ENCODE measurements around the gene SHISA3. TPM values are rescaled to one million over a fixed set of nuclear protein-coding genes. Genes with fewer than 3 reads are reported as not detected.

SHISA3 gene
- total RNA-seq, 1 experiment from 2014 or later, result 1.6 TPM

DNA sequence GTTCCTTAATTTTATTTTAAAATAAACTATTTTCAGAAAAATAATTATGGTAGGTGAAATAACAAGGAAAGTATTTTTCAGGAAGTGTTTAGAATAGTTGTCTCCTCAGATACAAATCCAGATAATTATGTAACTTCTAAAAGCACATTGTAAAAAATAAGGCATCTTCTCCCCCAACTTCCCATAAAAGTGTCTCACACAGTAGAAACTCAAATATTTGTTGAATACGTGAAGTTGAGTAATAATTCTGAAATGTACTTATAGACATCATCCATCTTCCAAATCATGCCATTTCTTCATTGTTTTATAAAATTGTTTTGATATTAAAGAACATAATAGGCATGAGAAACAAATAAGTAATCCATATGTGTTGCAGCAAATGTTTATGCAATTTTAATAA, 18.0 kb downstream of the SHISA3 start:
- DNase-seq, result no peak
- Histone ChIP-seq H3K36me3 (no peaks in the 10 kb centered on the region), H3K4me3 (no peak overlapping the region), H3K27me3 (no peaks in the 10 kb centered on the region), H3K9me3 (no peaks in the 10 kb centered on the region)

GRCh38 chr4:42416017-42416416, 18.7 kb downstream of the SHISA3 start:
- Histone ChIP-seq H3K36me3 (no peaks in the 10 kb centered on the region), H3K9me3 (no peaks in the 10 kb centered on the region), H3K4me3 (no peak overlapping the region), H3K27me3 (no peaks in the 10 kb centered on the region)
- DNase-seq, result no peak

- no peaks in the 10 kb centered on the region for H3K27me3 ChIP-seq
- no peak overlapping the region for H3K4me3 ChIP-seq
- no peaks in the 10 kb centered on the region for H3K9me3 ChIP-seq
- H3K36me3 ChIP-seq, result no peaks in the 10 kb centered on the region
- DNase-seq, result no peak
These were observed 20.3 kb downstream of the SHISA3 start for GRCh38 chr4:42417550-42417949.

GRCh38 chr4:42420140-42420539, 22.9 kb downstream of the SHISA3 start:
- no peaks in the 10 kb centered on the region for H3K9me3 ChIP-seq
- no peaks in the 10 kb centered on the region for H3K27me3 ChIP-seq
- no peak overlapping the region for H3K4me3 ChIP-seq
- H3K36me3 ChIP-seq, result no peaks in the 10 kb centered on the region
- no peak for DNase-seq

DNA sequence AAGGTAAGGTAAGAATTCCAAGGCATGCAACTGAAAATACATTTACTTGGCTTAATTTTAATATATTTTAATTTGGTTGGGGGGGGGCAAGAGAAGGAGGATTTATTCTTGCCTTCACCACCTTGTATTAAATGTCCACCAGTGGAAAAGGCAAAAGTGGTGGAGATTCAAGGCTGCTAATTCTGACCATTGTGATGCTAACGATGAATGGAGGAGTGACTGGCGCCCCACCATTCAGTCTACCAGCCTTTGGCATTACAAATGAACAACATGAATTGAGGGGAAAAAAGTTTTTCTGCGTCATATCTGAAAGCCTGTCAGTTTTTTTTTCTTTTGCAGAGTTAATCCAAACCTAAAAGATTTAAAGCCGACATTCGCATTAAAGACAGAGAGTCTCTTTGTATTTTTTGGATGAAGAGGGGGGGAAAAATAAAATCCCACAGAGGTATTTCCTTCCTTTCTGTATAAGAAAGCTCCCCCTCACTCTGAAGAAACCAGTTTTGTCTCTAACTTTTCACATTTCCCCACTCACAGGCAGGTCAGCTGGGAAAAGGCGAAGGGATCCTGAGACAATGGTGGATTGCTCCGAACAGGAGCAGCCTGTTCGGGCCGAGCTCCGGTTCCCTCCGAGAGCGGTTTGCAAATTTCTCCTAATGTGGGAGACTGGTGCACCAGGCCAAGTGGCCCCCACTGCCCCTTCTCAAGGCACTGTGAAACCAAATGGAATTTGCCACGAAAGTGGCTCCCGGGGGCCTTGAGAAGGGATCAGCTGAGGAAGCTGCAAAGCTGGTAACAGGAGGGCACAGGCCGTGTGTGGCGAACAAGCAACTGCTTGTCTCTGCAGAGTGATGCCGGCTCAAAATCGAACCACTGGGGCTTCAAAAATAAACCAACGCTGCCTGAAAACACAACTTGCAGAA, 28.1 kb downstream of the SHISA3 start:
- H3K36me3 ChIP-seq, result no peaks in the 10 kb centered on the region
- H3K27me3 ChIP-seq, result no peaks in the 10 kb centered on the region
- DNase-seq, result no peak
- H3K9me3 ChIP-seq, result no peaks in the 10 kb centered on the region
- H3K4me3 ChIP-seq, result no peak overlapping the region

GRCh38 chr4:42428036-42428435, 30.7 kb downstream of the SHISA3 start:
- Histone ChIP-seq H3K9me3 (no peaks in the 10 kb centered on the region), H3K36me3 (no peaks in the 10 kb centered on the region), H3K27me3 (no peaks in the 10 kb centered on the region), H3K4me3 (no peak overlapping the region)
- DNase-seq, result no peak

DNA sequence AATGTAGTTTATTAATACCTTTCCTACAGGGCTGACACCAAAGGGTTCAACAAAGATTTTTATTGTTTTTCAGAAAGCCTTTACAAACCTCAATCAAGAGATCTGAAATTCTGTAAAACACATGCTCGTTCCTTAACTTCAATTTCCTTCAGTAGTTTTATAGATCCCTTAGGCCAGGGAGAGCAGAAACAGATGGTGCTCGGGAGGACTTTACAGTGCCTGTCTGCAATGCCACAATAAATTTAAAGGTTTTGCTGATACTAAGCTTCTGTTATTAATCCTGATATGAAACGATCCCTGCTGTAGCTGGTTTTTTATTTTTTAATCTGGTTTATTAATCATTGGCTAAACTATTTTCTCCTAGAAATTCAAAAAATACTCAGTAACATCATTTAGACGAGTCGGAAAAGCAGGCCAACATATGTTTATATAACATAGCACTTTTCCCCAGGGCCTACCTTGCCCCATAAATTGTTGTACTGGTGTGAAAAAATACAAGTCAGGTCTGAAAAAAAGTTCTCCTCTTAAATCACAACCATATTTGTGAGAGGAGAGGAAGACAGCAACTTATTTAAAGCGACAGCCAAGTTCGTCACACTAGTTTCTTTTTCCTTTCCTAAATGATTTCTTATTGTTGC, 39.8 kb downstream of the SHISA3 start:
- H3K36me3 ChIP-seq, result no peaks in the 10 kb centered on the region
- DNase-seq, result no peak
- no peak overlapping the region for H3K4me3 ChIP-seq
- H3K27me3 ChIP-seq, result no peaks in the 10 kb centered on the region
- no peaks in the 10 kb centered on the region for H3K9me3 ChIP-seq

GRCh38 chr4:42440083-42440482, 42.8 kb downstream of the SHISA3 start:
- DNase-seq, result no peak
- no peak overlapping the region for H3K4me3 ChIP-seq
- H3K36me3 ChIP-seq, result no peaks in the 10 kb centered on the region
- no peaks in the 10 kb centered on the region for H3K9me3 ChIP-seq
- no peaks in the 10 kb centered on the region for H3K27me3 ChIP-seq

GRCh38 chr4:42442601-42443000, 45.3 kb downstream of the SHISA3 start:
- H3K9me3 ChIP-seq, result no peaks in the 10 kb centered on the region
- no peaks in the 10 kb centered on the region for H3K27me3 ChIP-seq
- no peak for DNase-seq
- no peaks in the 10 kb centered on the region for H3K36me3 ChIP-seq
- no peak overlapping the region for H3K4me3 ChIP-seq

- Histone ChIP-seq H3K4me3 (no peak overlapping the region), H3K9me3 (no peaks in the 10 kb centered on the region), H3K27me3 (no peaks in the 10 kb centered on the region), H3K36me3 (no peaks in the 10 kb centered on the region)
- DNase-seq, result no peak
These were observed 47.8 kb downstream of the SHISA3 start for GRCh38 chr4:42445038-42445437.

- no peak overlapping the region for H3K4me3 ChIP-seq
- DNase-seq, result no peak
- no peaks in the 10 kb centered on the region for H3K9me3 ChIP-seq
- H3K27me3 ChIP-seq, result no peaks in the 10 kb centered on the region
- H3K36me3 ChIP-seq, result no peaks in the 10 kb centered on the region
These were observed 49.5 kb downstream of the SHISA3 start for GRCh38 chr4:42446823-42447222.

Other genes with a start within 250 kb of the SHISA3 start
- gene BEND4, start 244.8 kb upstream of the SHISA3 start, total RNA-seq (2014; rRNA removed; shearing (Covaris generic); ENCODE audit: low replicate concordance), result 0.12 and 0.16 TPM in 2 replicates

Measured in MG63 (cell line).